Measurements from ENCODE around the gene SSTR5. TPM values are rescaled to one million over a fixed set of nuclear protein-coding genes. Genes with fewer than 3 reads are reported as not detected.
A peak's percentile ranks its signal among the peaks of the same experiment; 100 is the strongest.
"Not testable (repeated sequence)": the region's sequence is repeated elsewhere in the genome, so short reads cannot be mapped to it uniquely, and the experiment has no call there.

The SSTR5 gene
- total and polyA plus RNA-seq, 2 donors from 2014 or later = 6.7 TPM; not detected in 1

GRCh38 chr16:1084971-1085370 lies 12.4 kb downstream of the SSTR5 start:
- FAIRE-seq = no peak
- no peaks in the 10 kb centered on the region for H3K27me3 ChIP-seq (ENCODE audit: control insufficient read depth, insufficient read depth, low read length)
- intact Hi-C loops (cut with DNase I) = no loop called here

GRCh38 chr16:1086443-1086842 lies 13.9 kb downstream of the SSTR5 start:
- H3K9ac ChIP-seq (ENCODE audit: low read length in 3 of 3); DNase-seq; H3K27me3 ChIP-seq (ENCODE audit: control insufficient read depth, insufficient read depth, low read length); H3K36me3 ChIP-seq (ENCODE audit: control insufficient read depth in 2 of 3, insufficient read depth in 3 of 3, low read length in 3 of 3); FAIRE-seq; H3K27ac ChIP-seq (ENCODE audit: low read depth in 2 of 2, low read length in 2 of 2); intact Hi-C loops (cut with DNase I); H3K4me3 ChIP-seq (ENCODE audit: low read length in 3 of 3): not testable (repeated sequence)
- Histone ChIP-seq H3K4me1 (ENCODE audit: control insufficient read depth in 2 of 3, insufficient read depth in 2 of 3, low read depth in 1 of 3, low read length in 3 of 3) (peaks cover 0 to 11% (median 0%) of the 10 kb centered on the region in 3 donors), H3K9me3 (ENCODE audit: control insufficient read depth in 2 of 3, insufficient read depth in 1 of 3, low read length in 3 of 3) (peaks cover 0 to 14% (median 2%) of the 10 kb centered on the region in 3 donors)

More at GRCh38 chr16:1084971-1085370, 12.4 kb downstream of the SSTR5 start:
- Histone ChIP-seq H3K36me3 (ENCODE audit: control insufficient read depth in 2 of 3, insufficient read depth in 3 of 3, low read length in 3 of 3) (no peaks in the 10 kb centered on the region), H3K4me3 (ENCODE audit: low read length in 3 of 3) (no peak overlapping the region), H3K9me3 (ENCODE audit: control insufficient read depth in 2 of 3, insufficient read depth in 1 of 3, low read length in 3 of 3) (peaks cover 0 to 14% (median 2%) of the 10 kb centered on the region in 3 donors), H3K4me1 (ENCODE audit: control insufficient read depth in 2 of 3, insufficient read depth in 2 of 3, low read depth in 1 of 3, low read length in 3 of 3) (peaks cover 0 to 10% (median 0%) of the 10 kb centered on the region in 3 donors), H3K27ac (ENCODE audit: low read depth in 2 of 2, low read length in 2 of 2) (no peak overlapping the region), H3K9ac (ENCODE audit: low read length in 3 of 3) (no peak overlapping the region)
- DNase-seq = no peak
- no peak for TF ChIP-seq CTCF (IDR thresholded peaks at IDR 0.05; ENCODE audit: borderline replicate concordance, extremely low read depth, insufficient read depth)

- intact Hi-C loops (cut with DNase I) = no loop called here
- no peaks in the 10 kb centered on the region for H3K27me3 ChIP-seq (ENCODE audit: control insufficient read depth, insufficient read depth, low read length)
- FAIRE-seq (no peak), DNase-seq (peak in 1 of 5 donors; percentile 56)
- H3K36me3 ChIP-seq (ENCODE audit: control insufficient read depth in 2 of 3, insufficient read depth in 3 of 3, low read length in 3 of 3) = no peaks in the 10 kb centered on the region
- peaks cover 0 to 7% (median 0%) of the 10 kb centered on the region in 3 donors for H3K4me1 ChIP-seq (ENCODE audit: control insufficient read depth in 2 of 3, insufficient read depth in 2 of 3, low read depth in 1 of 3, low read length in 3 of 3)
- H3K27ac ChIP-seq (ENCODE audit: low read depth in 2 of 2, low read length in 2 of 2) = no peak overlapping the region
- H3K4me3 ChIP-seq (ENCODE audit: low read length in 3 of 3) = no peak overlapping the region
- peaks cover 0 to 14% (median 2%) of the 10 kb centered on the region in 3 donors for H3K9me3 ChIP-seq (ENCODE audit: control insufficient read depth in 2 of 3, insufficient read depth in 1 of 3, low read length in 3 of 3)
- no peak for TF ChIP-seq CTCF (IDR thresholded peaks at IDR 0.05; ENCODE audit: borderline replicate concordance, extremely low read depth, insufficient read depth)
- H3K9ac ChIP-seq (ENCODE audit: low read length in 3 of 3) = no peak overlapping the region
Observed at GRCh38 chr16:1088295-1089170, 16.0 kb downstream of the SSTR5 start.

- no peak overlapping the region for H3K9ac ChIP-seq (ENCODE audit: low read length in 3 of 3)
- DNase-seq = no peak
- peaks cover 0 to 7% (median 0%) of the 10 kb centered on the region in 3 donors for H3K4me1 ChIP-seq (ENCODE audit: control insufficient read depth in 2 of 3, insufficient read depth in 2 of 3, low read depth in 1 of 3, low read length in 3 of 3)
- peaks cover 0 to 14% (median 2%) of the 10 kb centered on the region in 3 donors for H3K9me3 ChIP-seq (ENCODE audit: control insufficient read depth in 2 of 3, insufficient read depth in 1 of 3, low read length in 3 of 3)
- no peak for FAIRE-seq
- no peak overlapping the region for H3K27ac ChIP-seq (ENCODE audit: low read depth in 2 of 2, low read length in 2 of 2)
- intact Hi-C loops (cut with DNase I) = no loop called here
- TF ChIP-seq CTCF (IDR thresholded peaks at IDR 0.05; ENCODE audit: borderline replicate concordance, extremely low read depth, insufficient read depth) = no peak
- H3K4me3 ChIP-seq (ENCODE audit: low read length in 3 of 3) = no peak overlapping the region
- H3K36me3 ChIP-seq (ENCODE audit: control insufficient read depth in 2 of 3, insufficient read depth in 3 of 3, low read length in 3 of 3) = no peaks in the 10 kb centered on the region
- no peaks in the 10 kb centered on the region for H3K27me3 ChIP-seq (ENCODE audit: control insufficient read depth, insufficient read depth, low read length)
Observed at GRCh38 chr16:1089439-1089821, 16.9 kb downstream of the SSTR5 start.
